ENCODE measurements around the gene RTTN. TPM values are rescaled to one million over a fixed set of nuclear protein-coding genes. Genes with fewer than 3 reads are reported as not detected.
A peak's percentile ranks its signal among the peaks of the same experiment; 100 is the strongest.

Gene RTTN
- total and polyA plus RNA-seq, 2 of the 13 experiments (the other 11 are each of a cell fraction or from before 2014, with no cell fraction given), result 5.4 to 18.7 TPM

DNA sequence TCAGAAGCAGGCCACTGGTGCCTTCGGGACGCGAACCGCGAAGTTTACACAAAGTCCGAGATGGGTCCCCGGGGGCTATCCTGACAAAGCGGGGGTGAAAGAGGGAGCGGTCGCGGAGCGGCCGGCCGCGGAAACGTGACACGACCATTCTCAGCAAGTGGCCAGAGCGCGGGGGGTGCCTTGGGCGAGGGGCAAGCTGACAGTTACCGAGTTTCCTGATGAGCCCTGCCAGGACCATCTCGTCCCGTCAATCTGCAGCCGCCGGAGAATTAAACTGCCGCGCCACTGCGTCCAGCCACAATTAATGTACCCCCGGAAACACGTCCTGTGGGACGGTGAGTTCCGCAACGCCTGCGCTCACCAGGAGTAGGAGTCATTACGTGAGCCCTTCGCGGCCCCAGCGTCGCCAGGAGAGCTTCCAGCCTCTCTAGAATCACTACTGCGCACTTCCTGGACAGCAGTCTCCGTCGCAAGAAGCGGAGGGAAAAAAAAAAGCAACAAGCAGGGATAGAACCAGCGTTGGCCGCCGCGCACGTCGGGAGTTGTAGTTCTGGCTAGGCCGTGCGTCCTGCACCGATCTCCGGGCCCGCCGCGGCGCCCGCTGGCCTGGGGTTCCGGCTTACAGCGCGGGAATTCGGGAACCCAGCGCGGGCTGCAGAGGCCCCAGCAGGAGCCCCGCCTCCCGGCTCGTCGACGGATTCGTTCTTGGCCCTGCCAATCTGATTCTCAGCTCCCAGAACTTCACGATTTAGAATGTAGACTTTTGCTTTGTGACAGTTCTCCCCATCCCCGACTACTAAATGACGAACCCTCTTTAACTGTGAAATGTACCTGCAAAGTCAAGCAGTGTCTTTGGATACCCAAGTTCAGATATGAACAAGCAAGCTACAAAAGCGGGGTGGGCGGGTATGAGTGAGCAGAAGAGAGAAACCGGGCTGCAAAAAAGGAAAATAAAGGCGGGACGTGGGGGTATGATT is at the start of gene RTTN (continued):
- TF ChIP-seq, protein P1, sequence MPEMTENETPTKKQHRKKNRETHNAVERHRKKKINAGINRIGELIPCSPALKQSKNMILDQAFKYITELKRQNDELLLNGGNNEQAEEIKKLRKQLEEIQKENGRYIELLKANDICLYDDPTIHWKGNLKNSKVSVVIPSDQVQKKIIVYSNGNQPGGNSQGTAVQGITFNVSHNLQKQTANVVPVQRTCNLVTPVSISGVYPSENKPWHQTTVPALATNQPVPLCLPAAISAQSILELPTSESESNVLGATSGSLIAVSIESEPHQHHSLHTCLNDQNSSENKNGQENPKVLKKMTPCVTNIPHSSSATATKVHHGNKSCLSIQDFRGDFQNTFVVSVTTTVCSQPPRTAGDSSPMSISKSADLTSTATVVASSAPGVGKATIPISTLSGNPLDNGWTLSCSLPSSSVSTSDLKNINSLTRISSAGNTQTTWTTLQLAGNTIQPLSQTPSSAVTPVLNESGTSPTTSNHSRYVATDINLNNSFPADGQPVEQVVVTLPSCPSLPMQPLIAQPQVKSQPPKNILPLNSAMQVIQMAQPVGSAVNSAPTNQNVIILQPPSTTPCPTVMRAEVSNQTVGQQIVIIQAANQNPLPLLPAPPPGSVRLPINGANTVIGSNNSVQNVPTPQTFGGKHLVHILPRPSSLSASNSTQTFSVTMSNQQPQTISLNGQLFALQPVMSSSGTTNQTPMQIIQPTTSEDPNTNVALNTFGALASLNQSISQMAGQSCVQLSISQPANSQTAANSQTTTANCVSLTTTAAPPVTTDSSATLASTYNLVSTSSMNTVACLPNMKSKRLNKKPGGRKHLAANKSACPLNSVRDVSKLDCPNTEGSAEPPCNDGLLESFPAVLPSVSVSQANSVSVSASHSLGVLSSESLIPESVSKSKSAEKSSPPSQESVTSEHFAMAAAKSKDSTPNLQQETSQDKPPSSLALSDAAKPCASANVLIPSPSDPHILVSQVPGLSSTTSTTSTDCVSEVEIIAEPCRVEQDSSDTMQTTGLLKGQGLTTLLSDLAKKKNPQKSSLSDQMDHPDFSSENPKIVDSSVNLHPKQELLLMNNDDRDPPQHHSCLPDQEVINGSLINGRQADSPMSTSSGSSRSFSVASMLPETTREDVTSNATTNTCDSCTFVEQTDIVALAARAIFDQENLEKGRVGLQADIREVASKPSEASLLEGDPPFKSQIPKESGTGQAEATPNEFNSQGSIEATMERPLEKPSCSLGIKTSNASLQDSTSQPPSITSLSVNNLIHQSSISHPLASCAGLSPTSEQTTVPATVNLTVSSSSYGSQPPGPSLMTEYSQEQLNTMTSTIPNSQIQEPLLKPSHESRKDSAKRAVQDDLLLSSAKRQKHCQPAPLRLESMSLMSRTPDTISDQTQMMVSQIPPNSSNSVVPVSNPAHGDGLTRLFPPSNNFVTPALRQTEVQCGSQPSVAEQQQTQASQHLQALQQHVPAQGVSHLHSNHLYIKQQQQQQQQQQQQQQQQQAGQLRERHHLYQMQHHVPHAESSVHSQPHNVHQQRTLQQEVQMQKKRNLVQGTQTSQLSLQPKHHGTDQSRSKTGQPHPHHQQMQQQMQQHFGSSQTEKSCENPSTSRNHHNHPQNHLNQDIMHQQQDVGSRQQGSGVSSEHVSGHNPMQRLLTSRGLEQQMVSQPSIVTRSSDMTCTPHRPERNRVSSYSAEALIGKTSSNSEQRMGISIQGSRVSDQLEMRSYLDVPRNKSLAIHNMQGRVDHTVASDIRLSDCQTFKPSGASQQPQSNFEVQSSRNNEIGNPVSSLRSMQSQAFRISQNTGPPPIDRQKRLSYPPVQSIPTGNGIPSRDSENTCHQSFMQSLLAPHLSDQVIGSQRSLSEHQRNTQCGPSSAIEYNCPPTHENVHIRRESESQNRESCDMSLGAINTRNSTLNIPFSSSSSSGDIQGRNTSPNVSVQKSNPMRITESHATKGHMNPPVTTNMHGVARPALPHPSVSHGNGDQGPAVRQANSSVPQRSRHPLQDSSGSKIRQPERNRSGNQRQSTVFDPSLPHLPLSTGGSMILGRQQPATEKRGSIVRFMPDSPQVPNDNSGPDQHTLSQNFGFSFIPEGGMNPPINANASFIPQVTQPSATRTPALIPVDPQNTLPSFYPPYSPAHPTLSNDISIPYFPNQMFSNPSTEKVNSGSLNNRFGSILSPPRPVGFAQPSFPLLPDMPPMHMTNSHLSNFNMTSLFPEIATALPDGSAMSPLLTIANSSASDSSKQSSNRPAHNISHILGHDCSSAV (CRISPR knock-in tag; IDR thresholded peaks at IDR 0.05; ENCODE audit: borderline replicate concordance), result no peak
- TF ChIP-seq, protein P2, sequence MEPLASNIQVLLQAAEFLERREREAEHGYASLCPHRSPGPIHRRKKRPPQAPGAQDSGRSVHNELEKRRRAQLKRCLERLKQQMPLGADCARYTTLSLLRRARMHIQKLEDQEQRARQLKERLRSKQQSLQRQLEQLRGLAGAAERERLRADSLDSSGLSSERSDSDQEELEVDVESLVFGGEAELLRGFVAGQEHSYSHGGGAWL (CRISPR knock-in tag; IDR thresholded peaks at IDR 0.05), result peak; percentile 77
- TF ChIP-seq, protein P3, sequence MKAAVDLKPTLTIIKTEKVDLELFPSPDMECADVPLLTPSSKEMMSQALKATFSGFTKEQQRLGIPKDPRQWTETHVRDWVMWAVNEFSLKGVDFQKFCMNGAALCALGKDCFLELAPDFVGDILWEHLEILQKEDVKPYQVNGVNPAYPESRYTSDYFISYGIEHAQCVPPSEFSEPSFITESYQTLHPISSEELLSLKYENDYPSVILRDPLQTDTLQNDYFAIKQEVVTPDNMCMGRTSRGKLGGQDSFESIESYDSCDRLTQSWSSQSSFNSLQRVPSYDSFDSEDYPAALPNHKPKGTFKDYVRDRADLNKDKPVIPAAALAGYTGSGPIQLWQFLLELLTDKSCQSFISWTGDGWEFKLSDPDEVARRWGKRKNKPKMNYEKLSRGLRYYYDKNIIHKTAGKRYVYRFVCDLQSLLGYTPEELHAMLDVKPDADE (CRISPR knock-in tag; IDR thresholded peaks at IDR 0.05), result no peak
- no peak for TF ChIP-seq ATF7 (IDR thresholded peaks at IDR 0.05)
- peak; percentile 68; the same call in 1 of the 2 replicates for TF ChIP-seq ATF7 (CRISPR knock-in tag; IDR thresholded peaks at IDR 0.05)
- TF ChIP-seq SETDB1 (CRISPR knock-in tag; IDR thresholded peaks at IDR 0.05; ENCODE audit: borderline replicate concordance), result no peak
- TF ChIP-seq SIX4 (CRISPR knock-in tag; IDR thresholded peaks at IDR 0.05), result peak; percentile 57
- no peak for TF ChIP-seq FIP1L1 (IDR thresholded peaks at IDR 0.05; ENCODE audit: borderline replicate concordance, insufficient read depth, low read depth, low read length)
- TF ChIP-seq ZSCAN20 (CRISPR knock-in tag; IDR thresholded peaks at IDR 0.05; ENCODE audit: borderline replicate concordance), result peak; percentile 9; the same call in 1 of the 2 replicates
- peak; percentile 63; the same call in 1 of the 2 replicates for TF ChIP-seq ZNF780A (CRISPR knock-in tag; IDR thresholded peaks at IDR 0.05)
- peak; percentile 59 for TF ChIP-seq NCOA2 (CRISPR knock-in tag; IDR thresholded peaks at IDR 0.05)
- TF ChIP-seq, protein P4, sequence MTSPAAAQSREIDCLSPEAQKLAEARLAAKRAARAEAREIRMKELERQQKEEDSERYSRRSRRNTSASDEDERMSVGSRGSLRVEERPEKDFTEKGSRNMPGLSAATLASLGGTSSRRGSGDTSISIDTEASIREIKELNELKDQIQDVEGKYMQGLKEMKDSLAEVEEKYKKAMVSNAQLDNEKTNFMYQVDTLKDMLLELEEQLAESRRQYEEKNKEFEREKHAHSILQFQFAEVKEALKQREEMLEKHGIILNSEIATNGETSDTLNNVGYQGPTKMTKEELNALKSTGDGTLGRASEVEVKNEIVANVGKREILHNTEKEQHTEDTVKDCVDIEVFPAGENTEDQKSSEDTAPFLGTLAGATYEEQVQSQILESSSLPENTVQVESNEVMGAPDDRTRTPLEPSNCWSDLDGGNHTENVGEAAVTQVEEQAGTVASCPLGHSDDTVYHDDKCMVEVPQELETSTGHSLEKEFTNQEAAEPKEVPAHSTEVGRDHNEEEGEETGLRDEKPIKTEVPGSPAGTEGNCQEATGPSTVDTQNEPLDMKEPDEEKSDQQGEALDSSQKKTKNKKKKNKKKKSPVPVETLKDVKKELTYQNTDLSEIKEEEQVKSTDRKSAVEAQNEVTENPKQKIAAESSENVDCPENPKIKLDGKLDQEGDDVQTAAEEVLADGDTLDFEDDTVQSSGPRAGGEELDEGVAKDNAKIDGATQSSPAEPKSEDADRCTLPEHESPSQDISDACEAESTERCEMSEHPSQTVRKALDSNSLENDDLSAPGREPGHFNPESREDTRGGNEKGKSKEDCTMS (CRISPR knock-in tag; conservative IDR thresholded peaks at IDR 0.05), result no peak
- TF ChIP-seq, protein P5, sequence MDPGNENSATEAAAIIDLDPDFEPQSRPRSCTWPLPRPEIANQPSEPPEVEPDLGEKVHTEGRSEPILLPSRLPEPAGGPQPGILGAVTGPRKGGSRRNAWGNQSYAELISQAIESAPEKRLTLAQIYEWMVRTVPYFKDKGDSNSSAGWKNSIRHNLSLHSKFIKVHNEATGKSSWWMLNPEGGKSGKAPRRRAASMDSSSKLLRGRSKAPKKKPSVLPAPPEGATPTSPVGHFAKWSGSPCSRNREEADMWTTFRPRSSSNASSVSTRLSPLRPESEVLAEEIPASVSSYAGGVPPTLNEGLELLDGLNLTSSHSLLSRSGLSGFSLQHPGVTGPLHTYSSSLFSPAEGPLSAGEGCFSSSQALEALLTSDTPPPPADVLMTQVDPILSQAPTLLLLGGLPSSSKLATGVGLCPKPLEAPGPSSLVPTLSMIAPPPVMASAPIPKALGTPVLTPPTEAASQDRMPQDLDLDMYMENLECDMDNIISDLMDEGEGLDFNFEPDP (CRISPR knock-in tag; conservative IDR thresholded peaks at IDR 0.05), result no peak
- peak; percentile 37 to 48; a peak in 3 of 4 replicates for TF ChIP-seq POLR2A (IDR thresholded peaks at IDR 0.05; ENCODE audit: insufficient read depth in 1 of 2, low read depth in 2 of 2, low read length in 2 of 2)
